MG63 (cell line): Measurements from ENCODE around the gene CYP4F8. TPM values are rescaled to one million over a fixed set of nuclear protein-coding genes. Genes with fewer than 3 reads are reported as not detected.
"Not testable (repeated sequence)": the region's sequence is repeated elsewhere in the genome, so short reads cannot be mapped to it uniquely, and the experiment has no call there.

ENCODE experiments used
- DNase-seq: peaks from one replicate; pipeline ENCODE4 v3.0.0-alpha.2; 2020
- H3K27me3 ChIP-seq: fragments of 250-450 bp; sonication (Bioruptor Pico); 2 replicates; pipeline ENCODE4 v1.5.1; 2020; ENCODE audit warnings: mild to moderate bottlenecking, moderate library complexity
- H3K36me3 ChIP-seq: fragments of 250-450 bp; sonication (Bioruptor Pico); 2 replicates; pipeline ENCODE4 v1.5.1; 2020; ENCODE audit warnings: mild to moderate bottlenecking, moderate library complexity
- H3K4me3 ChIP-seq: fragments of 250-450 bp; sonication (Bioruptor Pico); 2 replicates; pipeline ENCODE4 v1.5.1; 2020; ENCODE audit warnings: mild to moderate bottlenecking, moderate library complexity
- H3K9me3 ChIP-seq: fragments of 250-450 bp; sonication (Bioruptor Pico); 2 replicates; pipeline ENCODE4 v1.5.1; 2020; ENCODE audit warnings: mild to moderate bottlenecking, moderate library complexity
- total RNA-seq: library from RNA; depleted of rRNA; stranded (reverse); fragments of >200 nt; shearing (Covaris generic); gene quantifications from 2 replicates; pipeline ENCODE4 v1.2.3, GENCODE V29; 2014; ENCODE audit warnings: low replicate concordance; rRNA removed

The CYP4F8 gene
- total RNA-seq, 1 experiment from 2014 or later = not detected

DNA sequence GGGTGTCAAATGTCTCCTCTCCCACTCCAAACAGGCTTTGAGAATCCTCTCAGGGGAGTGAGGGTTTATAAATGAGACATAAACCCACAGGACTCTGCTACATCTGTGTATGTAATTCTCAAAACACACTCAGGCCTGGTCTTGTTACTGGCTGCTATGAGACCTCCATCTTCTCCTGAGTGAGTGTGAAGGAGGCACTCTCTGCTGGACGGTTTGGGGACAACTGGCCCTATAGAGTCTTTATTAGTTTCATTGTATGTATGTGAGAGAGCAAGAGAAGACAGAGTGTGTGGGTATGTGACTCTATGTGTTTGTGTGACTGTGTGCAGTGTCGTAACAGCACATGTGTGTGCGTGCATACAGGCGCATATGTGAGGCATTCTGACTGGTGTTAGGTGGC lies 48.2 kb downstream of the CYP4F8 start:
- no peak for DNase-seq
- Histone ChIP-seq H3K27me3 (peaks cover 10% of the 10 kb centered on the region; the same call in 1 of the 2 replicates), H3K36me3 (no peaks in the 10 kb centered on the region), H3K9me3 (no peaks in the 10 kb centered on the region; the same call in 1 of the 2 replicates), H3K4me3 (no peak overlapping the region)

DNA sequence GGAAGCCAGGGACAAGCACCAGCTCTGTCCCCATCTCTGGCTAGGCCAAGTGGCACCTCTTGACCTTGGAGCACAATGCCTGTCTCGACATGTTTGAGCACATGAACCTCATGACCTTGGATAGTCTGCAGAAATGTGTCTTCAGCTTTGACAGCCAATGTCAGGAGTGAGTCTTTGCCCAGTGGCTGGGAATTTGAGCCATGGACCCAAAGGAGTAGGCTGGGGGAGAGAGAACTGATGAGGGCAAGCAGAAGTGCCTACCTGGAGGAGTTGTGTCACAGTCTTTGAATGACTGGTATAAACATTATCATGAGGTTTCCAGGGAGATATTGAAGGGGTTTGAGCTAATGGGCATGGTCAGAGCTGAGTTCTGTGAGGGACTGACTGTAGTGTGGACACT lies 51.2 kb downstream of the CYP4F8 start:
- no peaks in the 10 kb centered on the region; the same call in 1 of the 2 replicates for H3K9me3 ChIP-seq

DNA sequence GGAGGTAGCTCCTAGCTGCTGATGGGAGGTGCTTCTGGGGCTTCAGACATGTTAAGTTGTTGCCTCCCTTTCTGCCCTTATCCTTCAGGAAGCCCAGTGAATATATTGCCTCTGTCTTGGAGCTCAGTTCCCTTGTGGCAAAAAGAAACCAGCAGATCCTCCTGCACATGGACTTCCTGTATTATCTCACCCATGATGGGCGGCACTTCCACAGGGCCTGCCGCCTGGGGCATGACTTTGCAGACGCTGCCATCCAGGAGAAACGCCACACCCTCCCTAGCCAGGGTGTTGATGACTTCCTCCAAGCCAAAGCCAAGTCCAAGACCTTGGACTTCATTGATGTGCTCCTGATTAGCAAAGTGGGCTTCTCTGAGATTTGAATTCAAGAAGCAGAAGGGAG lies 51.9 kb downstream of the CYP4F8 start:
- peaks cover 15% of the 10 kb centered on the region; the same call in 1 of the 2 replicates for H3K27me3 ChIP-seq
- no peak for DNase-seq
- no peaks in the 10 kb centered on the region; the same call in 1 of the 2 replicates for H3K9me3 ChIP-seq
- no peaks in the 10 kb centered on the region for H3K36me3 ChIP-seq
- no peak overlapping the region for H3K4me3 ChIP-seq

More for the DNA sequence above, 51.2 kb downstream of the CYP4F8 start:
- no peak overlapping the region for H3K4me3 ChIP-seq
- peaks cover 20% of the 10 kb centered on the region; the same call in 1 of the 2 replicates for H3K27me3 ChIP-seq
- DNase-seq = no peak
- no peaks in the 10 kb centered on the region for H3K36me3 ChIP-seq

DNA sequence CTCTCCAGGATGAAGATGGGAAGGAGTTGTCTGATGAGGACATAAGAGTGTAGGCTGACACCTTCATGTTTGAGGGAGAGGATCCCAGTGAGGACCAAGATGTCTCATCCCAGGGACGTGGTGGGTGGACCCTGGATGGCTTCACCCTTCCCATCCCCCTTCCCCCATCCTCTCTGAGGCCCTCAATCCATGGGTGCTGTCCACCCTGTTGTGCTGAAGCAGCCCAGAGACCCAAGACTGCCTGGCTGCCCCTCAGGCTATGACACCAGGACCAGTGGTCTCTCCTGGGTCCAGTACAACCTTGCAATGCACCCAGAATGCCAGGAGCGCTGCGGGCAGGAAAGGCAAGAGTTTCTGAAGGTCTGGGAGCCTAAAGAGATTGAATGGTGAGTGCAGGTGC lies 54.4 kb downstream of the CYP4F8 start:
- Histone ChIP-seq H3K9me3 (no peaks in the 10 kb centered on the region; the same call in 1 of the 2 replicates), H3K36me3 (no peaks in the 10 kb centered on the region)

DNA sequence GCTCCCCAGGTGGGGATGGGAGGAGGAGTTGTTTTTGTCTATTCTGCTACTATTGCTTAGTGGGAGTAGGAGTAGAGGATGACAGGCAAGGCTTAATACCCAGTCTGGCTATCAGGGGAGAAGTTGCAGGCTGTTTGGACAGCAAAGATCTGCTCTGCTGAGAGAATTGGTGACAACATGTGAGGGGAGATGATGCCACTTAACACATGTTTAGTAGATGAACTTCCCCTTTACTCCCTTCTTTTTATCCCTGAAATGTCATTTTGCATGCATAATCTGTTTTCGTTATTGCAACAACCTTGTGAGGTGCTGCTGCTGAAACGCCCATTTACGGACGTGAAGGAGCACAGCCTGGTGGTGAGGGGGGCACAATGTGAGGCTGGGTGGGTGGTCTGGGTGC lies 54.9 kb downstream of the CYP4F8 start:
- no peak for DNase-seq
- Histone ChIP-seq H3K36me3 (no peaks in the 10 kb centered on the region), H3K27me3 (peaks cover 15% of the 10 kb centered on the region; the same call in 1 of the 2 replicates), H3K4me3 (no peak overlapping the region), H3K9me3 (no peaks in the 10 kb centered on the region; the same call in 1 of the 2 replicates)

More for the DNA sequence above, 54.4 kb downstream of the CYP4F8 start:
- H3K27me3 ChIP-seq = peaks cover 15% of the 10 kb centered on the region; the same call in 1 of the 2 replicates
- no peak overlapping the region for H3K4me3 ChIP-seq
- no peak for DNase-seq

DNA sequence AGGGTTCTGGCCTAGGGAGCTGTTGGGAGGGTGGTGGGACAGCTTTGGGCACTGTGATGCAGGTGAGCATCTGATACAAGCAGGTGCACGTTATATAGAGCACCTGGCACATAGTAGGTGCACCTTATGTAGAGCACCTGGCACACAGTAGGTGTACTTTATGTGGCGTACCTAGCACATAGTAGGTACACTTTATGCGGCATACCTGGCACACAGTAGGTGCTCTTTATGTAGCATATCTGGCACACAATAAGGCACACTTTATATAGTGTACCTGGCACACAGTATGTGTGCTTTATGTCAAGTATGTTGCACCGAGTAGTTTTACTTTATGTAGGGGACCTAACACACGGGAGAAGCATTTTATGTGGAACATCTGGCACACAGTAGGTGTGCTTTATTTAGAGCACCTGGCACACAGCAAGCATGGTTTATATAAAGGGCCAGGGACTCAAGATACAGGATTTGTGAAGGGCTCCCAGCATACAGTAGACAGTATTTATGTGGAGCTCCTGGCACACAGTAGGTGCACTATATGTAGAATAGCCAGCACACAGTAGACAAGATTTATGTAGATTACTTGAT lies 56.3 kb downstream of the CYP4F8 start:
- no peaks in the 10 kb centered on the region for H3K9me3 ChIP-seq
- H3K36me3 ChIP-seq = no peaks in the 10 kb centered on the region

DNA sequence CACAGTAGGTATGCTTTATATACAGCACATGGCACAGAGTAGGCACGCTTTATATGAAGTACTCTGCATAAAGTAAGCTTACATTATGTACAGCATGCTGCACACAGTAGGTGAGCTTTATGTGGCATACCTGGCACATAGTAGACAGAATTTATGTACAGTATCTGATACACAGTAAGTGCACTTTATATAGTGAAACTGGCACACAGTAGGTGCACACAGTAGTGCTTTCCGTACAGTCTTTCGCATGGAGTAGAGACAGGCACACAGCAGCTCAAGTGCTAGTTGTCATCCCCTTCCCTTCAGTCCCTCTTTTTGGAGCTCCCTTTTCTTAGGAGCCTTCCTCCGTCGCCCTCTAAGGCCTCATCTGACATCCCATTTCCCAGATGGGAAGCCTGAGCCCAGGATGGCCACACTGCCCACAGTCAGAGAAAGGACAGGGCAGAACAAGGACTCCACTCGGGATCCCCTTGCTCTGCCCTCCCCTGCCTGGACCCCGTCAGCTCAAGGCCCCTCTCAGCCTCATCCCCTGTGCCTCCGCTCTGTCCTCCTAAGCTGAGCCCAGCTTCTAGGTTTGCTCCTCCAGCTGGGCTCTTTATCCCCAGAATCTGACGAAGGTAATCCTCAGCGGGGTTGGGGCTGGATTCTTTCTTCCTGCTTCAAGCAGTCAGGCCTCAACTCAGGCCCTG lies 57.0 kb downstream of the CYP4F8 start:
- no peak overlapping the region for H3K4me3 ChIP-seq
- no peaks in the 10 kb centered on the region for H3K9me3 ChIP-seq
- H3K36me3 ChIP-seq = no peaks in the 10 kb centered on the region
- H3K27me3 ChIP-seq = peaks cover 15% of the 10 kb centered on the region; the same call in 1 of the 2 replicates
- no peak for DNase-seq

More for the DNA sequence above, 56.3 kb downstream of the CYP4F8 start:
- Histone ChIP-seq H3K4me3 (no peak overlapping the region), H3K27me3 (peaks cover 15% of the 10 kb centered on the region; the same call in 1 of the 2 replicates)
- DNase-seq = no peak

DNA sequence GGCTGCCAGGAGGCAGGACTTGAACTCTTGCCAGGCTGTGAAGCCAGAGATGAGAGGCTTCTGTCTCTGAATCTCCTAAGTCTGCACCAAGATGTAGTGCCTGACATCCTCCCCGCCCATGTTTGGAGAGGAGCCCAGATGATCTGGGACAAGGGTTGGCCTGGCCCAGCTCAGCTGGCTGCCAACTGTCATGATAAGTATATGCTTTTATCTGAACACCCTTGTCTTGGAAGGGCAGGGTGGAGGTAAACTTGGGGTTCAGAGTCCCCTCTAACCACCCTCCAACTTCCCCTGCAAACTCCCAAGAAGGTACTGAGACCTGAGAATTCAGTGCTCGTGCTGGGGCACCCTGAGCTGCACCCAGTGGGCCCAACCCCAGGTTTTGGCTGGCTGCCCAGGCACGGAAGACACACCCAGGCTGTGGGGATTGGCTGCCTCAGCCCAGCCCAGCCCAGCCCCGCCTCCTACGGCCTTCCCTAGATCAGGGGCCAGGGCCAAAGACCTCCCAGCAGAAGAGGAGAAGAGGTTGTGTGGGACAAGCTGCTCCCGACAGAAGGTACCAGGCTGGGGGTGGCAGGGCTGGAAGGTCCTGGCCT lies 57.7 kb downstream of the CYP4F8 start, which contains the start of gene CYP4F12:
Gene CYP4F12 (plus strand): TSS at position 508 of the 596 bp plus-strand sequence. CDS start 443 bp downstream, outside the sequence.
- H3K9me3 ChIP-seq = no peaks in the 10 kb centered on the region
- H3K27me3 ChIP-seq = peaks cover 12% of the 10 kb centered on the region; the same call in 1 of the 2 replicates
- no peak within 1 kb of the TSS for H3K4me3 ChIP-seq
- no peaks in the 10 kb centered on the region for H3K36me3 ChIP-seq
- peak; percentile 80 for DNase-seq

DNA sequence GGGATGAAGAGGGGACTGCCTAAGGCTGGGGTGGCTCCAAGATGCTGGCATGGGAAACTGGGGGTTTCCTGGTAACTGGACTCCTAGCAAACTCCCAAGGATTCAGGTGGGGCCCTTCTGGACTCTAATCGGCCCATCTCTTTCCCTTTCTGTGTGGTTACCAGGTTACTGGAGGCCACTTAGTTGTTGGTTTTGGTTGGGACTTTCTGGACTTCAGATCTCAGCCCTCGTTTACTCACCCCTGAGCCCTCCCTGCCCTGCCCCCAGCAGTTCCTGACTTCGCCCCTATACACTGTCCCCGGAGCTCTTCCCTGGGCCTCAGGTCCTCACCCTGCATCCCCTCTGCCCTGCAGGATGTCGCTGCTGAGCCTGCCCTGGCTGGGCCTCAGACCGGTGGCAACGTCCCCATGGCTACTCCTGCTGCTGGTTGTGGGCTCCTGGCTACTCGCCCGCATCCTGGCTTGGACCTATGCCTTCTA lies 58.2 kb downstream of the CYP4F8 start:
- H3K27me3 ChIP-seq = peaks cover 10% of the 10 kb centered on the region; the same call in 1 of the 2 replicates
- H3K9me3 ChIP-seq = no peaks in the 10 kb centered on the region
- no peak overlapping the region for H3K4me3 ChIP-seq
- no peak for DNase-seq
- H3K36me3 ChIP-seq = no peaks in the 10 kb centered on the region

DNA sequence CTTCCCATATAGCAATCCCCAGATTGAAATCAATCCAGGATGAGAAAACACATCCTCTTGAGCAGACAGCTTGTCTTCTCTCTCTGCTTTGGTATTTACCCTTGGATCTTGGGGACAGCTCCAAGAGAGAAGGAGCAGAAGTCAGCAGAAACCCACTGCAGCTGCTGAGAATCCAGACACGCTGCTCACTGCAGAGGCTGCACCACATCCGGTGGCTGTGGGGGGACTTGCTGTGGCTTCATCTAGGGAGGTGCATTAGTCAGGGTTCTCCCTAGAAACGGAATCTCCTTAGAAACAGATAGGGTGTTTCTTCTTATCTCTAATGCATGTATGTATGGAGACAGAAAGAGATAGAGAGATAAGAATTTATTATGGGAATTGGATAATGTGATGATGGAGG lies 60.5 kb downstream of the CYP4F8 start:
- no peaks in the 10 kb centered on the region for H3K27me3 ChIP-seq
- DNase-seq = no peak
- no peaks in the 10 kb centered on the region for H3K36me3 ChIP-seq
- H3K9me3 ChIP-seq = no peaks in the 10 kb centered on the region
- H3K4me3 ChIP-seq = no peak overlapping the region

DNA sequence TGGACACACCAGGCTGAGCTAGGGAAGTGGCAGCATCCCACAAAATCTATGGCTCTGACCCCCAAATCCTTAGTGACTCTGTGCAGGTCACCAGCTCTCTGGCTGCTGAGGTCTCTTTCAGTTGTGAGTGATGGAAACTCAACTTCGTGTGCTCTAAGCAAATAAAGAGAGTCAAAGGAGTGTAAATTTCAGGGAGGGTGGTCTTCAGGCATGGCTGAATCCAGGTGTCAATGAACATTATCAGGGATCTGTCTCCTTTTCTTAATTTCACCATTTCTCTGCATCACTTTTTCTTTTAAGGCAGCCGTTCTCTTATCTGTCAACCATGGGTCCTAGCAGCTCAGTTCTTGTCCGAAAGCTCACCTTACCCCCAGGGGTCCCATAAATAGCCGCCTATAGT lies 64.1 kb downstream of the CYP4F8 start:
- Histone ChIP-seq H3K36me3 (no peaks in the 10 kb centered on the region), H3K9me3 (no peaks in the 10 kb centered on the region), H3K4me3 (no peak overlapping the region), H3K27me3 (no peaks in the 10 kb centered on the region)
- no peak for DNase-seq

DNA sequence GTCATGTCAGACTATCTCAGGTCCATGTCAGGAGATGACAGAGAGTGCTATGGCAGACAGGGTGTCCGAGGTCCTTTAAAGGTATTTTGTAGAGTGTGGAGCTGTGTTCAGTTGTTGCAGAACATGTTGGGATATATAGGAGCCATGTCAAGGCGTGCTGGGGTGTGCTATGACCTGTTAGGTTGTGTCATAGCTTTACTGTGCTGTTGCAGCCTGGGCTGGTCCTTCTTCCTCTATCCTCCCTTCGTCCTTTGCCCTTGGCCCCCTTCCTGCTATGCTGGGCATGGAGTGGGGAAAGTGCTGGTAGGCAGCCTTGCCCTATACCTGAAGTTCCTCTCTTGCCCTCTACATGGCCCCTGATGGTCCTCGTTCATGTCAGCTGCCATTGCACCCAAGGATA lies 64.8 kb downstream of the CYP4F8 start:
- H3K36me3 ChIP-seq, DNase-seq, H3K27me3 ChIP-seq, H3K4me3 ChIP-seq, H3K9me3 ChIP-seq: not testable (repeated sequence)

Other genes with a start within 250 kb of the CYP4F8 start
- 29.6 and 30.2 TPM in 2 replicates for gene AKAP8, start 235.4 kb upstream of the CYP4F8 start, total RNA-seq
- gene AKAP8L, start 196.2 kb upstream of the CYP4F8 start, total RNA-seq = 83.8 and 108 TPM in 2 replicates
- gene WIZ, start 165.3 kb upstream of the CYP4F8 start, total RNA-seq = 18.0 and 24.3 TPM in 2 replicates
- gene RASAL3, start 150.7 kb upstream of the CYP4F8 start, total RNA-seq = 0.25 TPM in 1 of 2 replicates, not detected in the other
- not detected in 2 replicates for gene PGLYRP2, start 135.7 kb upstream of the CYP4F8 start, total RNA-seq
- 0.23 TPM in 1 of 2 replicates, not detected in the other for gene CYP4F22, start 106.7 kb upstream of the CYP4F8 start, total RNA-seq
- not detected in 2 replicates for gene CYP4F3, start 25.7 kb downstream of the CYP4F8 start, total RNA-seq
- gene CYP4F12, start 57.9 kb downstream of the CYP4F8 start, total RNA-seq = not detected in 2 replicates
- gene OR10H2, start 112.8 kb downstream of the CYP4F8 start, total RNA-seq = not detected in 2 replicates
- not detected in 2 replicates for gene OR10H3, start 122.8 kb downstream of the CYP4F8 start, total RNA-seq
- gene OR10H5, start 172.4 kb downstream of the CYP4F8 start, total RNA-seq = not detected in 2 replicates
- gene OR10H1, start 200.4 kb downstream of the CYP4F8 start, total RNA-seq = not detected in 2 replicates